ENCODE results near the gene USPL1.

DNA sequence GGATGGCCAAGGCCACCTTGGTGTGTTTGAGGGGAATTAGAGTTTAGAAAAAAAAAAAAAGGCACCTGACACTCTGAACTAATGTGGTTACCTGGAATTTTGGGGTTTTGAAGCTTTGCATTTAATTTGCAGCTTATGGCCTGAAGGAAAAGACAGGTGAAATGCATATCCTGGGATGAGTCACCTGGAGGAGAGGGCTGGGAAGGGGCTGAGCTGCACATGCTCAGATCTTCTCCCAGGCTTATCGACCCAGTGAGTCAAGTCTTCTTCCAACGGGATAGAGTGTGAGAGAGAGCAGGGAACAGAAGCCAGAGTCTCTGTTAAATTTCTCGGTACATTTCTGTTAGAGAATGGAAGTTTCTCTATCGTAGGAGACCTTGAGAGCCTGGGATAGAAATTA lies 88.0 kb downstream of the USPL1 start:
- TF ChIP-seq, protein P1, sequence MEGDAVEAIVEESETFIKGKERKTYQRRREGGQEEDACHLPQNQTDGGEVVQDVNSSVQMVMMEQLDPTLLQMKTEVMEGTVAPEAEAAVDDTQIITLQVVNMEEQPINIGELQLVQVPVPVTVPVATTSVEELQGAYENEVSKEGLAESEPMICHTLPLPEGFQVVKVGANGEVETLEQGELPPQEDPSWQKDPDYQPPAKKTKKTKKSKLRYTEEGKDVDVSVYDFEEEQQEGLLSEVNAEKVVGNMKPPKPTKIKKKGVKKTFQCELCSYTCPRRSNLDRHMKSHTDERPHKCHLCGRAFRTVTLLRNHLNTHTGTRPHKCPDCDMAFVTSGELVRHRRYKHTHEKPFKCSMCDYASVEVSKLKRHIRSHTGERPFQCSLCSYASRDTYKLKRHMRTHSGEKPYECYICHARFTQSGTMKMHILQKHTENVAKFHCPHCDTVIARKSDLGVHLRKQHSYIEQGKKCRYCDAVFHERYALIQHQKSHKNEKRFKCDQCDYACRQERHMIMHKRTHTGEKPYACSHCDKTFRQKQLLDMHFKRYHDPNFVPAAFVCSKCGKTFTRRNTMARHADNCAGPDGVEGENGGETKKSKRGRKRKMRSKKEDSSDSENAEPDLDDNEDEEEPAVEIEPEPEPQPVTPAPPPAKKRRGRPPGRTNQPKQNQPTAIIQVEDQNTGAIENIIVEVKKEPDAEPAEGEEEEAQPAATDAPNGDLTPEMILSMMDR (IDR thresholded peaks at IDR 0.05; ENCODE audit: poor library complexity, severe bottlenecking), result no peak
- TF ChIP-seq, protein P2, sequence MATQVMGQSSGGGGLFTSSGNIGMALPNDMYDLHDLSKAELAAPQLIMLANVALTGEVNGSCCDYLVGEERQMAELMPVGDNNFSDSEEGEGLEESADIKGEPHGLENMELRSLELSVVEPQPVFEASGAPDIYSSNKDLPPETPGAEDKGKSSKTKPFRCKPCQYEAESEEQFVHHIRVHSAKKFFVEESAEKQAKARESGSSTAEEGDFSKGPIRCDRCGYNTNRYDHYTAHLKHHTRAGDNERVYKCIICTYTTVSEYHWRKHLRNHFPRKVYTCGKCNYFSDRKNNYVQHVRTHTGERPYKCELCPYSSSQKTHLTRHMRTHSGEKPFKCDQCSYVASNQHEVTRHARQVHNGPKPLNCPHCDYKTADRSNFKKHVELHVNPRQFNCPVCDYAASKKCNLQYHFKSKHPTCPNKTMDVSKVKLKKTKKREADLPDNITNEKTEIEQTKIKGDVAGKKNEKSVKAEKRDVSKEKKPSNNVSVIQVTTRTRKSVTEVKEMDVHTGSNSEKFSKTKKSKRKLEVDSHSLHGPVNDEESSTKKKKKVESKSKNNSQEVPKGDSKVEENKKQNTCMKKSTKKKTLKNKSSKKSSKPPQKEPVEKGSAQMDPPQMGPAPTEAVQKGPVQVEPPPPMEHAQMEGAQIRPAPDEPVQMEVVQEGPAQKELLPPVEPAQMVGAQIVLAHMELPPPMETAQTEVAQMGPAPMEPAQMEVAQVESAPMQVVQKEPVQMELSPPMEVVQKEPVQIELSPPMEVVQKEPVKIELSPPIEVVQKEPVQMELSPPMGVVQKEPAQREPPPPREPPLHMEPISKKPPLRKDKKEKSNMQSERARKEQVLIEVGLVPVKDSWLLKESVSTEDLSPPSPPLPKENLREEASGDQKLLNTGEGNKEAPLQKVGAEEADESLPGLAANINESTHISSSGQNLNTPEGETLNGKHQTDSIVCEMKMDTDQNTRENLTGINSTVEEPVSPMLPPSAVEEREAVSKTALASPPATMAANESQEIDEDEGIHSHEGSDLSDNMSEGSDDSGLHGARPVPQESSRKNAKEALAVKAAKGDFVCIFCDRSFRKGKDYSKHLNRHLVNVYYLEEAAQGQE (IDR thresholded peaks at IDR 0.05; ENCODE audit: borderline replicate concordance), result no peak
- TF ChIP-seq RAD21 (conservative IDR thresholded peaks at IDR 0.05) (no peak), SMC3 (conservative IDR thresholded peaks at IDR 0.05; ENCODE audit: poor library complexity) (no peak), POLR2AphosphoS5 (IDR thresholded peaks at IDR 0.05) (no peak), MXI1 (conservative IDR thresholded peaks at IDR 0.05; ENCODE audit: poor library complexity, severe bottlenecking) (no peak), TAF1 (IDR thresholded peaks at IDR 0.05; ENCODE audit: low read depth) (no peak), EP300 (conservative IDR thresholded peaks at IDR 0.05; ENCODE audit: poor library complexity, severe bottlenecking) (no peak), EZH2 (IDR thresholded peaks at IDR 0.05; ENCODE audit: borderline replicate concordance, insufficient read depth, low read length, poor library complexity, severe bottlenecking) (no peak)

Measured in neural cell (in vitro differentiated cells).